GM18951 (cell line): Measurements from ENCODE around the gene EPN2.
"Not testable (repeated sequence)": the region's sequence is repeated elsewhere in the genome, so short reads cannot be mapped to it uniquely, and the experiment has no call there.

ENCODE experiments used
- in situ Hi-C: fragments of 300-500 bp; cut with MboI; formaldehyde crosslinking; loops from one replicate; pipeline ENCODE4 v1.12.0; 2022; ENCODE audit warnings: low sequenced_read_pairs, mixed read lengths, inconsistent platforms; ENCODE audit not compliant: unreplicated experiment

The EPN2 gene

DNA sequence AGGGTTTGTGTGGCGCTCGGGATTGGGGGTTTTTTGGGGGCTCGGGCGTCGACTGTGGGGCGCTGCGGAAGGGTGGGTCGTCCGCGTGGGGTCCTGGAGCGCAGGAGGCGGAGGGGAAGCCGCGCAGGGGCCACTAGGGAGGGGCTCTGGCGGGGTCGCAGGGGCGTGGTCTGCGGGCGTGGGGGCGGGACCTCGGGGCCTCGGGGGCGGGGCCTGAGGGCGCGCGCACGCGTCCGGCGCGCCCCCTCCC is at the start of gene EPN2:
EPN2 (plus strand) TSS at position 228 of the 250 bp plus-strand sequence. CDS start 45,754 bp downstream, outside the sequence.
- in situ Hi-C loops = not testable (repeated sequence)

DNA sequence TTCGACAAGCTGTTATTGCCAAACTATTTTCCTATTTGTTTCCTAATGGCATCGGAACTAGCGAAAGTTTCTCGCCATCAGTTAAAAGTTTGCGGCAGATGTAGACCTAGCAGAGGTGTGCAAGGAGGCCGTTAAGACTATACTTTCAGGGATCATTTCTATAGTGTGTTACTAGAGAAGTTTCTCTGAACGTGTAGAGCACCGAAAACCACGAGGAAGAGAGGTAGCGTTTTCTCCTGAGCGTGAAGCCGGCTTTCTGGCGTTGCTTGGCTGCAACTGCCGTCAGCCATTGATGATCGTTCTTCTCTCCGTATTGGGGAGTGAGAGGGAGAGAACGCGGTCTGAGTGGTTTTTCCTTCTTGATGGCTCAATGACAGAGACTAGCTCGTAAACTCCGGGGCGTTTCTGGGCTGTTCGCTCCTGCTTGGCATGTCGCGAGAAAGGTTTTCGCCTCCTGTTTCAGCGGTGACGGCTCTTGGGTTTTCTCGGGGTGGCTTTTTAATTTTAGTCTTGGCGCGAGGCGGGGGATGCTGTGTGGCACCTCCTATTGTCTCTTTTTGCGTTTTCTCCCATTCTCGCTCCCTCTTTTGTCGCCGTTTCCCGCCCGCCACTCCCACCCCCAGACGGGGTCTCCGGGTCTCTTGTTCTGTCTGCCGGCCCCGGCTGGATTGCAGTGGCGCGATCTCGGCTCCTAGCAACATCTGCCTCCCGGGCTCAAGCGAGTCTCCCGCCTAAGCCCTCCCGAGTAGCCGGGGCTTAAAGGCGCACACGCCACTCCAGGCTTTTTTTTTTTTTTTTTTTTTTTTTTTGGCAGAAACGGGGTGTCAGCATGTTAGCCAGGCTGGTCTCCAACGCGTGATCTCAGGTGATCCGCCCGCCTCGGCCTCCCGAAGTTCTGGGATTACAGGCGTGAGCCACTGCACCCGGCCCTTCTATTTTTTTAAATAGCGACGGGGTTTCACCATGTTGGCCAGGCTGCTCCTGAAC is 49.0 kb upstream of the EPN2 start:
- in situ Hi-C loops = not testable (repeated sequence)

DNA sequence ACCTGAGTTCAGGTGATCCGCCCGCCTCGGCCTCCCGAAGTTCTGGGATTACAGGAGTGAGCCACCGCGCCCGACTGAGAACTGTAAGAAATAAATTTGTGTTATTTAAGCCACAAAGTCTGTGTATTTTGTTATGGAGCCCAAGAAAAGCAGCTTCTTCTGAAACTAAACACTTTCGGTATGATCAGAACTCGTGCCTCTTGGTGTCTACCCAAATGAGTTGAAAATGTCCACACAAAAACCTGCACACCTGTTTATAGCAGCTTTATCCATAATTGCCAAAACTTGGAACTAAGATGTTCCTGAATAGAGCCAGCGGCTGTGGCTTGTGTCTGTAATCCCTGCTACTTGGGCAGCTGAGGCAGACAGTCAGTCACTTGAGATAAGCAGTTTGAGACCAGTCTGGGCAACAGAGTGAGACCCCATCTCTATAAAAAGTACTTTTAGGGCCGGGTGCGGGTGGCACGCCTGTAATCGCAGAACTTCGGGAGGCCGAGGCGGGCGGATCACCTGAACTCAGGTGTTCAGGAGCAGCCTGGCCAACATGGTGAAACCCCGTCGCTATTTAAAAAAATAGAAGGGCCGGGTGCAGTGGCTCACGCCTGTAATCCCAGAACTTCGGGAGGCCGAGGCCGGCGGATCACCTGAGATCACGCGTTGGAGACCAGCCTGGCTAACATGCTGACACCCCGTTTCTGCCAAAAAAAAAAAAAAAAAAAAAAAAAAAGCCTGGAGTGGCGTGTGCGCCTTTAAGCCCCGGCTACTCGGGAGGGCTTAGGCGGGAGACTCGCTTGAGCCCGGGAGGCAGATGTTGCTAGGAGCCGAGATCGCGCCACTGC is 48.1 kb upstream of the EPN2 start:
- in situ Hi-C loops = not testable (repeated sequence)

DNA sequence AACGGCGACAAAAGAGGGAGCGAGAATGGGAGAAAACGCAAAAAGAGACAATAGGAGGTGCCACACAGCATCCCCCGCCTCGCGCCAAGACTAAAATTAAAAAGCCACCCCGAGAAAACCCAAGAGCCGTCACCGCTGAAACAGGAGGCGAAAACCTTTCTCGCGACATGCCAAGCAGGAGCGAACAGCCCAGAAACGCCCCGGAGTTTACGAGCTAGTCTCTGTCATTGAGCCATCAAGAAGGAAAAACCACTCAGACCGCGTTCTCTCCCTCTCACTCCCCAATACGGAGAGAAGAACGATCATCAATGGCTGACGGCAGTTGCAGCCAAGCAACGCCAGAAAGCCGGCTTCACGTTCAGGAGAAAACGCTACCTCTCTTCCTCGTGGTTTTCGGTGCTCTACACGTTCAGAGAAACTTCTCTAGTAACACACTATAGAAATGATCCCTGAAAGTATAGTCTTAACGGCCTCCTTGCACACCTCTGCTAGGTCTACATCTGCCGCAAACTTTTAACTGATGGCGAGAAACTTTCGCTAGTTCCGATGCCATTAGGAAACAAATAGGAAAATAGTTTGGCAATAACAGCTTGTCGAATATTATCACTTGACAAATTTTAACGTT is 47.3 kb upstream of the EPN2 start:
- in situ Hi-C loops = not testable (repeated sequence)

DNA sequence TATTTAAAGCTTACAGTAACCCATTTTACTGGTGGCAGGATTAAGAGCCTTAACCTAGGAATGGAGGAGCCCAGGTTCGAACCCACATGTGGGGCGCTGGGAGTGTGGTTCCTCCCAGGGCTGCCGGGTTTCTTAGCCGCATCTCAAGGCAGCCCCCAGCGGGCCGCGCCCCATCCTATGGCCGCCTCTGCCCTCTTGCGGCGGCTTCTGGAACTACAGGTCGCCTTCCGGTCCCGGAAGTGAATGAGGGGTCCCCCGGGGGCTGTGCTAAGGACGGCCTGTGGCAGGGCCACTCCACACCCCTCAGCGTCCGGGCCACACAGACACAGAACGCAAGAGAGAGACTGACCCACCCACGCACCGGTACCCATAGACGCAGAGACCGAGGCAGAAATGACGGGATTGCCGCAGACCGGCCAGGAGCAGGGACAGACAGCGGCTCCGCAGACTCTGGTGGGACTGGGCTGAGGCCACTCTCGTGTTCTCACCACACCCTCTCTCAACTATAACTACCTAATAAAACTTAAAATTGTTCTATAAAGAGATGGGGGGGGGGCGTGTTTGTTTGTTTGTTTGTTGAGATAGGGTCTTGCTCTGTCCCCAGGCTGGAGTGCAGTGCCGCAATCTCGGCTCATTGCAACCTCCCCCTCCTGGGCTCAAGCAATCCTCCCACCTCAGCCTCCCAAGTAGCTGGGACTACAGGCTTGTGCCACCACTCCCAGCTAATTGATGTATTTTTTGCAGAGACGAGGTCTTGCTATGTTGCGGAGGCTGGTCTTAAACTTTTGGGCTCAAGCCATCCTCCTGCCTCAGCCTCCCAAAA is 40.6 kb upstream of the EPN2 start:
- in situ Hi-C loops = not testable (repeated sequence)

DNA sequence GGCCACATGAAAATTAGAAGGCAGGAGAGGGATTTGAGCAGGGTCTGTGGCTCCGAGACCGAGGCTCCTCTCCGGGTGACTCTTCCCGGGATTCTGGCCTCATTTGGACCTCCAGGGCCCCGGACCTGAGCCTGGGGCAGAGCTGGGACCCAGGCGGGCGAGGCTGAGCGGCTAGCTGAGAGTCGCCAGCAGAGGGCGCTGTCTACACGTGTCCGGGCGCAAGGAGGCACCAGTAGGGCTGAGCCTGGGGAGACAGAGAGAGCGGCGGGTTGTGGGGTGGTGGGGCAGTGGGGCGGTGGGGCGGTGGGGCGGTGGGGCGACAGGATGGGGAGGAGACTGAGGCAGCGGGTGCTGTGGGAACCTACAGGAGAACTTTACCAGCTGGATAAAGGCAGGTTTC is 34.7 kb upstream of the EPN2 start:
- in situ Hi-C loops = not testable (repeated sequence)

DNA sequence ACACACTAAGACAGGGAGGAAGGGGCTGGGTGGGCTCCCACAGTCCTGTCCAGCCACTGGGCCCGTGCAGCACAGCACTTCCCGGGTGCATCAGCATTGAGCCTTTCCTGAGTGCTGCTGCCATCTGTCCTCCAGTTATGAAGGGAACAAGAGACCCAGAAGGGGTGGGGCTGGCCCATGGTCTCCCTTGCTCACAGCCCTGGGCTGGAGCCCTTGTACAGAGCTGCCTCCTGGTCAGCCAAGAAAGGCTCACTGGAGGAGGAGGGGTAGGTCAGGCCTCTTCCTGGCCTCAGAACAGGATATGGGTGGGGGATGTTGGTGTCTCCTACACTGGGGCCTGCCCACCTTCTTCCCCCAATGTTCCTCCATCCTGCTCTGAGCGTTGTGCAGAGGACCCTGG is 33.7 kb upstream of the EPN2 start:
- in situ Hi-C loops = not testable (repeated sequence)

DNA sequence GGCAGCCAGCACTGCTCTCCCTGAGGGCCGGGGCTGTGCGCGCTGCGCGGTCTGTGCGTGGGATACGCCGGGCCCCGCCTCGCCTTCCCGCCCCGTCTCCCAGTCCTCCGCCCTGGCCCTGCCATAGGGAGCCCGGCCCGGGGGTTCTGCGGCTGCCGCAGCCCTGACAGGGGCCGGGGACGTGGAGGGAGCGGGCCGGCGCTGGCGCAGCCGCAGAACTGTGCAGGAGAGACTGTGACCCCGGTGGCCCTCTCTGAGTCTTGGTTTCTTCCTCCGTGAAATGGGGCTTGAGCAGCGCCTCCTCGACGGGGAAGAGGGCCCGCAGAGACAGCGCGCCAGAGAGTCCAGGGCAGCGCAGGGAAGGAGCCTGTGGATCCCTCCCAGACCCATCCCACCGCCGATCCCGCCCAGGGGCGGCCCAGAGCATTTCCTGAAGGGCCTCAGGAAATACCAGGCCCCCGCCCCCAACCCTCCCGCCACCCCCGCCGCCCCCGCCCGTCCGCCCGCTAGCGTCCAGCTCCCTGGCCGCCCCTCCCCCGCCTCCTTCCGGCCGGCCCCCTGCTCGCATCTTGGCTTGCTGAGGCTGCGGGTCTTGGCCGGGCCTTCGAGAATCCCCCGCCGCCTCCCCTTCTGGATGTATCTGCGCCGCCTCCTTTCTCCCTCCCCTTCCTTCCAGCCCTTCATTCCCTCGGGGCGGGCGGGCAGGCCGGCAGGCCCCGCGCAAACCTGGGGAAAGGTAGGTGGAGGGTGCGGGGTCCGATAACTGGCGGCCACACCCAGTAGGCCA is 21.9 kb upstream of the EPN2 start:
- in situ Hi-C loops = not testable (repeated sequence)

DNA sequence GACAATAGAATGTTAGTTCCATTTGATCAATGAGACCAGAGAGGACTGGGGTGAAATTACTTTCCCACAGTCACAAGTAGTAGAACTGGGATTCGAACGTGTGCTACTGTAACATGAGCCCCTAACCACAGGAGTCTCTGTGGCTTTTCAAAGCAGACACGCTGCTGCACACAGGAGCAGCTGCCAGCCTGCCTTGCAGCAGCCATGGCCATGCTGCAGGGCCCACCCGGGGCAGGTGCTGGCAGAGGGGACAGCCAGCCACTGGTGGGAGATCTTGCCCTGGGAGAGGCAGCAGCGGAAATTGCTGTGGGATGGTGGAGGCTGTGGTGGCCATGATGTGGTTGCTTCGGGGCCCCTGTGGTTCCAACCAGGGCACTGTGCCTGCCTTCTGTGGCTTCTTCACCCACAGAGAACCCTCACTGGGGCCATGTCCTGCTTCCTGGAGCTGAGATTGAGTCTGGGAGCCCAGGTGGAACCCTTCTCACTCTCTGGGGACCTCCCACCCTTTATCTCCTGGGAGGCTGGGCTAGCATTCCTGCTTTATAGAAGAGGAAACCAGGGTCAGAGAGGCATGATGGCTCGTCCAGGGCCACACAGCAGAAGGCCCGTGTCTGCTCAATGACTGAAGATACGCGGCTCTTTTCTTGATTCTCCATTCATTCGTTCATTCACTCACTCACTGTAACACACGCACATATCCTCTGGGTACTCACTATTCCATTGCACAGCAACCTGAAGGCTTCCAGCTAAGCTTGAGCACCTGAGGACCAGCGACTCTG is 20.8 kb upstream of the EPN2 start:
- in situ Hi-C loops = not testable (repeated sequence)

DNA sequence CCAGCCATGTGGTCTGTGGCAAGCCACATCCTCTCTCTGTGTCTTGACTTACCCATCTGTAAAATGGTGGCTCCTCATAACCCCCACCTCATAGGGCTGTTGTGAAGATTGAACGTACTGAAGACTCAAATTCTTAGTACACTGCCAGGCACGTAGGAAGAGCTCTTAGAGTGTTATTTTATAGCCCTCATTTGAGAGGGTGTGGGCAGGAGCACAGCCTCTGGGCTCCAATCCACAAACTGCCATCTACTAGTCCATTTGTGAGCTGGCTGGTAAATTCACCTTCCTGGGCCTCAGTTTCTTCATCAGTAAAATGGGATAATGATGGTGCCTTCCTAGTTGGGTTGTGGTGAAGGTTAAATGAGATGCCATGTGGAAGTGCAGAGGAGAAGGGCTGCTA is 18.3 kb upstream of the EPN2 start:
- in situ Hi-C loops = not testable (repeated sequence)

DNA sequence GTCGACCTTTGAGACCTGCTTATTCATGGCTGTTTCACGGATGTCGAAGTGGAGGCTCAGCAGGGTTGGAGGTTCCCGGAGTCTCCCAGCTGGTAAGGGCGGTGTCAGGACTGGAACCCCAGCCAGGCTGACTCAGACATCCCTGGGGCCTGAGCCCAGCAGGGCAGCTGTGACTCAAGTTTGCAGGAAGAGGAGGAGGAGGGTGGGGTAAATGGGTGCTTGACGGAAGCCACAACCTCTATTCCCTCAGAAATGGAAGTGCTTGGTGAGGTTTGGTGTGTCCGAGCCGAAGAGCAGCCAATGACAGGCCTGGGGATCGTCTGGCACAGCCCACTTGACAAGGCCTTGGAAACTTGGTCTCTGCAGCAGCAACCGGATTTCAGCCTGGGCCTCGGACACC is 17.8 kb upstream of the EPN2 start:
- in situ Hi-C loops = not testable (repeated sequence)

DNA sequence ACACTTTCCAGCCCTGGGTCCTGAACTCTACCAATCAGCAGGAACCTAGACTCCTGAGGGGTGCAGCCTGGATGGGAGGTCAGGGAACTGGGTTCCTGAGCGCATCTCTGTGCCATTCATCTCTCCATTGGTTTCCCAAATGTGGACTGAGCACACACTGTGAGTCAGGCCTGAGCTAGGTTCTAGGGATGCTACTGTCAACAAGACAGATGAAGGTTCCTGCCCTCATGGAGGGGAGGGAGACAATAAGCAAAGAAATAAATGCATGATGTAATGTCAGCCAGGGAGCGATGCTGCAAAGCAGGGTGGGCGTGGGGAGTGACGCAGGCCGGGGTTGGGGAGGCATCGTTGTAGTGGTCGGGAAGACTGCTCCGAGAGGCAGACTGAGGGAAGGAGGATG is 17.0 kb upstream of the EPN2 start:
- in situ Hi-C loops = not testable (repeated sequence)

DNA sequence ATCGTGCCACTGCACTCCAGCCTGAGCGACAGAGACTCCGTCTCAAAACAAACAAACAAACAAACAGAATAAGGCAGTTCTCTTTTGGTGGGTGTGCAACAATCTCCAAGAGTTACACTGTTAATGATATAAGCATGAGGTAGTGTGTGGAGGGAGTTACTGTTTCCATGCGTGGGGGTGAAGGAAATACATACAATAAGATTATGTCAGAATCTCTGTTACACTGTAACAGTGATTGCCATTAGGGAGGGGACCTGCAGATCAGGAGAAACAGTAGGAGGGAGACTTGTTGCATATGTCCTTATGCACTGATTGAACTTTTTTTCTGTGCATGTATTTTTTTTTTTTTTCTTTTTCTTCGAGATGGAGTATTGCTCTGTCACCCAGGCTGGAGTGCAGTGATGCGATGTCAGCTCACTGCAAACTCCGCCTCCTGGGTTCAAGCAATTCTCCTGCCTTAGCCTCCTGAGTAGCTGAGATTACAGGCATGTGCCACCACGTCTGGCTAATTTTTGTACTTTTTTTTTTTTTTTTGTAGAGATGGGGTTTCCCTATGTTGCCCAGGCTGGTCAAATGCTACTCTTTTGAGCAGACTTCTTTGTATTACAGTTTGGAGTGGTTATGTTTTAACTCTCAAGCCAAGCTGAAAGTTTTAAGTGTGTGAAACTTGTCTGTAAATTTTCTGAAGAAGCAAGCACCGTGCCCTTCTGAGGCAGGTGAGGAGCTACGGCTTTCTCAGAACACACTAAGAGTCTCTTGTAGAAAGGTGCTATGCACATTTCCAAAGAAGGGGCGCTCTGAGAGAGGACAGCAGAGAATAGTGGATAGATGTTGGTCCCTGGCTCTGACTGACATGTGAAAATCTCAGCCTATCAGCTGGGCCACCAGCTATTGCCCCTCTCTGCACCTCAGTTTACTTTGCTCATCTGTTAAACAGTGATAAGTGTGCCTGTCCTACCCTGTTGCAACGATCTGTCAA is 10.3 kb upstream of the EPN2 start:
- in situ Hi-C loops = not testable (repeated sequence)

DNA sequence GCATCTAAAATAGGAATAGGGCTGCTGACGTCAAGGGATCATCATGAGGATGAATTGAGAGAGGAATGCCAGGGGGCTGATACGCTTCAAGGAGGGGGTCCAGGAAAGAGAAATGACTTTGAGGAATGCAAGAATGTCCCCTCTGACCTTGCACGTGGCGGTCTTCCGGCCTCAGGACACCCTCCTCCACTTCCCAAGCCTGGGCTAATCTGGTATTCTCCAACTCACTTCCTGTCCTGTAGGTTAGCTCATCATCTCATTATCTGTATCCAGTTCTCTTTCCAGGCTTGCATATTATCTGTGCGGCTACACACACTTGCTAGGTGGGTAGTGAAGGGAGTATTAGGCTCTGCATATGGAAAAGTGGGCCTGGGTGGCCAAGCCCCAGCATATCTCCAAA is 2.5 kb upstream of the EPN2 start:
- in situ Hi-C loops = not testable (repeated sequence)

DNA sequence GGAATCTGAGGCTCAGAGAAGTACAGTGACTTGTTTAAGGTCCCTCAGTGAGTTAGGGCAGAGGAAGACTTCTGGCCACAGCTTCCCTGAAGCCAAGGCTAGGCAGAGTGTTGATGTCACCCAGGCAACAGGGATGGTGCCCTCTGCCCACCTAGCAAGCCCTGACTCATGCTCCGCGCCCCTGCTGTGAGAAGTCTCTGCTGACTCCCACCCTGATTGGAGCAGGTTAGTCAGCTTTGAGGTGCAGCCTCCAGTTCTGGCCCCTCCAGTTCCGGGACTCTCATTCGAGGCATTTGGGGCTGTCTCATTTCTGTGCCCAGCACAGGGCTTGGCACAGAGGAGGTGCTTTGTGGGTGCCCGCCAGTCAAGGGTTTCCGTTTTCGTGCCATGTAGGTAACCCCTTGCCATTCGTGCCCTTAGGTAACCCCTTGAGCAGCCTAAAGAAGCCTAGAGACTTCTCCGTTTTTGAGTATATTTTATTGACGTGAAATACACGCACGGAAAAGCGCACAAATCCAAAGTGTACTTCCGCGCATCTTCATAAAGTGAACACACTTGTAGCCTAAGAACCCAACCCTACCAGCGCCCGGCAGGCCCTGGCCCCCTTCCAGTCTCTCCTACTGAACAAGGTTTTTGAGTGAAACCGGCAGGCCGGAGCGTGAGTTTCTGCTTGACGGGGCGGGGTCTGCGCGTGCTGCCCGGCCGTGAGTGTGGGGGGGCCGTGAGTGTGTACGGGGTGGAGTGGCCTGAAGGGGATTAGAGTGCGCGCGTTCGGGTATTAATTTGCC is 621 bp upstream of the EPN2 start:
- in situ Hi-C loops = not testable (repeated sequence)
